GM18508 (cell line): ENCODE data around the gene TSTD1.
A peak's percentile ranks its signal among the peaks of the same experiment; 100 is the strongest.
"Not testable (repeated sequence)": the region's sequence is repeated elsewhere in the genome, so short reads cannot be mapped to it uniquely, and the experiment has no call there.

Experiments used
- ATAC-seq: cut with Tn5 transposase; IDR thresholded peaks from one replicate; pipeline ENCODE4 v1.9.1; 2021; ENCODE audit warnings: moderate number of reproducible peaks; ENCODE audit not compliant: insufficient read depth, unreplicated experiment

Gene TSTD1

GRCh38 chr1:161069731-161070270 is 31.0 kb upstream of the TSTD1 start, which contains the start of gene ARHGAP30:
Gene ARHGAP30, minus strand, starts transcription at chr1:161069891. Its CDS starts 267 bp downstream, at chr1:161069624.
- ATAC-seq, result peak; percentile 69

GRCh38 chr1:161069241-161069640 is 30.5 kb upstream of the TSTD1 start:
- ATAC-seq, result no peak

DNA sequence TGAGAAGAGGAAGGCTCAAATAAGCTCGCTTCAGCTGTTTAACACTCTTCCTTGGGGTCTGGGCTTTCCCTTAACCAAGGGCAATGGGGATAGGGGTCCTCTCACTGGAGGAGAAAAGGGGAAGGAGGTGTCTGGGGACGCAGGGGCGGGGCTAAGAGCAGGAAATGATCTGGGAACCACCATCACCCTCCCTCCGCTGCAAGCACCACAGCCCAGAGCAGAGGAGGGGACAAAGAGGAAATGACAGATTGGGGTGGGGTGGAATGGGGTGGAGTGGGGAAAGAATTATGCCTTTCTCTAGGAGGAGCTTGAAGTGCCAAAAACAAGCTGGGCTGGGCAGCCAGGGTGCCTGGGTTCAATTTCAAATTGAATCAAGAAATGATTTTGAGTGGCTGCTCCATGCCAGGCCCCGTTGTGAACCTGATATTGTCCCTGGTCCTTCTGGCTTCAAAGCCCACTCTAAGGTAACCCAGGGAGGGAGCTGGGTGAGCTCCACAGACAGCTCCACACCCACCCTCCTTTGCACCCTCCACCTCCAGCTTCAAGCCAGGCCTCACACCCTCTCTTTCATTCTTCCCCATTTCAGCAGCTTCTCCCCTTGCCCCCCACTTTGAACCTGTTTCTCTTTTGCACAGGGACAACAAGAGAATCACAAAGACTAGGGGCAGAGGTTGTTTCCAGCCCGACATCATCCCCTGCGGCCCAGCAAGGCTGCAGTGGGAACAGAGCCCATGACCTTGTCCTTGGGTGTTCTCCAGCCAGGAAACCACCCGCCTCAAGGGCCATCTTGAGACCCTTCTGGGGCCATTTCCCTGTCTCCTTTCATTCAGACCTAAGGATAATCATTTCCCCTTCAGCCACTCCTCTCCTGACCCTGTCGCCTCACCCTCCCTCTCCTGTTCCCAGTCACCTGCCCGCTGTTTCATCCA is 29.8 kb upstream of the TSTD1 start:
- ATAC-seq, result no peak

GRCh38 chr1:161066694-161067093 is 27.9 kb upstream of the TSTD1 start:
- no peak for ATAC-seq

DNA sequence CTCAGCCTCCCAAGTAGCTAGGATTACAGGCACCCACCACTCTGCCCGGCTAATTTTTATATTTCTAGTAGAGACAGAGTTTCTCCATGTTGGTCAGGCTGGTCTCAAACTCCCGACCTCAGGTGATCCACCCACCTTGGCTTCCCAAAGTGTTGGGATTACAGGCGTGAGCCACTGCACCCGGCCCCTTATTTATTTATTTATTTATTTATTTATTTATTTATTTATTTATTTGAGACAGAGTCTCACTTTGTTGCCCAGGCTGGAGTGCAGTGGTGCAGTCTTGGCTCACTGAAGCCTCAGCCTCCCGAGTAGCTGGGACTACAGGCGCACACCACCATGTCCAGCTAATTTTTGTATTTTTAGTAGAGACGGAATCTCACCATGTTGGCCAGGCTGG is 26.9 kb upstream of the TSTD1 start:
- not testable (repeated sequence) for ATAC-seq

GRCh38 chr1:161063936-161064335 is 25.2 kb upstream of the TSTD1 start:
- not testable (repeated sequence) for ATAC-seq

- ATAC-seq, result no peak
These were observed 22.7 kb upstream of the TSTD1 start for GRCh38 chr1:161061419-161061818.

- no peak for ATAC-seq
These were observed 20.5 kb upstream of the TSTD1 start for GRCh38 chr1:161059293-161059692.

- ATAC-seq, result no peak
These were observed 16.0 kb upstream of the TSTD1 start for GRCh38 chr1:161054805-161055204.

DNA sequence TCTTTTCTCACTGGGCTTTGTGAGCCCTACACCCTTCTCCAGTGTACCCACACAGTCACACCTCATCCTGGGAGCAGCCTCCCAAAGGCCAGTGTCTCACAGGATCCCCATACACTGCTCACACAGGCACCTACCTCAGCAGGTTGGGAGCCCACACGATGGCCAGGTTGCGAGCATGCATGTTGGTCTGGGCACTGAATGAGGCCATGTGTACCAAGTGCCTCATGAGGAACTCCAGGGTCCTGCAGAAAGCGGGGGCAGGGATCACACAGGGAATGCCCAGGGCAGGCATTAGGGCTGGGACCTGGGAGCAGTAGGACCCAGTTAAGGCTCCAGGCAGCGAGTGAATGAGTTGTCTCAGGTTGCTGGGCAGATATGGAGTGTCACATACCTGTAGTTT is 15.5 kb upstream of the TSTD1 start:
- no peak for ATAC-seq

DNA sequence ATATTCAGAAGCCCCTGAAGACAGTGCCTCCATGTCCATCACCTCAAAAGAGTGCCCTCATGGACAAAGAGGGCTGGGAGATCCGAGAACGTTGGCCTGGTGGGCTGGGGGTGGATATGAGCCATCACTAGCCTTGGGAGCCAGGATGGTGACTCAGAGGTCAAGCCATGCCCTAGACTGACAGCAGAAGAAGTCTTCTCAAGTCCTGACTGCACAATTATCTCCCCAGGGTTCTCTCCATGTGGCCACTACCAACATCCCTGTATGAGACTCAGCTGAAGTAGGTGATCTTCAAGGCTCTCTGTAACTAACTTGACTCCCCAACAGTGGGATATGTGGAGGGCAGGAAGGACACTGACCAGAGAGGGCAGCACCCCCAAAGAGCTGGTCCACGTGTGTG is 14.1 kb upstream of the TSTD1 start:
- ATAC-seq, result no peak

GRCh38 chr1:161051219-161051618 is 12.5 kb upstream of the TSTD1 start:
- ATAC-seq, result no peak

GRCh38 chr1:161048949-161049722 is 10.4 kb upstream of the TSTD1 start:
- ATAC-seq, result no peak

- ATAC-seq, result no peak
These were observed 9.0 kb upstream of the TSTD1 start for GRCh38 chr1:161047436-161048420.

DNA sequence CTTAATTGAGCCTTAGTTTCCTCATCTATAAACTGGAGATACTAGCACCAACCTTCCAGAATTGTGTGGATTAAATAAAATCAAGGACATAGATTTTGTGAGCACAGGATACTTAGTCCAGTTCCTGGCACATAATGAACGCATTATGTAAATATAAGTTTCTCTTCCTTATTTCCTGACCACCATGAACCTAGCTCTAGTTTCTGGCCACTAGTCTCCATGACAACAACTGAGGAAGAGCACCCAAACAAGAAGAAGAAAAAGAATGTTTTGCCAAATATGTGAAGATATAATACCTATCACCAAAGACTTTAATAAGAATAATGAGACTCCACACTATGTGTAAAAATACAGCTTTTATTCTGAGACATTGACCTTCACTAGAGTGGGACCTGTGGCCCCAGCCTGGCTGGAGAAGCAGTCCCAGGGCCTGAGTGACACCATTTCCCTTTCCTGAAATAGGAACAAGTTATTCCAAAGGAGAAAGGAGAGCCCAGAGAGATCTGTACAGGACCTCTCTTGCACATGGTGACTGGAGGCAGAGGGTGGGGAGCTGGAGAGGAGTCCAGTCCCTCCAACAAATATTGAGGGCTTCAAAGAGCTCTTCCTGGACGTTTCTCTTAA is 8.0 kb upstream of the TSTD1 start:
- ATAC-seq, result peak; percentile 32

- peak; percentile 31 for ATAC-seq
These were observed 7.2 kb upstream of the TSTD1 start, which contains the start of gene USF1 for GRCh38 chr1:161045736-161046604. Gene USF1, minus strand, starts transcription at chr1:161045977. Its CDS starts 2,702 bp downstream, at chr1:161043275.

- no peak for ATAC-seq
These were observed 6.4 kb upstream of the TSTD1 start for GRCh38 chr1:161044908-161045735.
